Esophagus squamous epithelium (tissue), 5 donors: ENCODE data around the gene PRAME. TPM values are rescaled to one million over a fixed set of nuclear protein-coding genes. Genes with fewer than 3 reads are reported as not detected.

Experiments
- DNase-seq: peaks from one replicate; lab custom pipeline; 2025; lab: John Stamatoyannopoulos, UW
- H3K27ac ChIP-seq, 4 donors: fragments of 200-600 bp; sonication (generic); one replicate each; pipeline ENCODE4 v1.5.1; 2016 to 2019; ENCODE audit warnings: mild to moderate bottlenecking in 1 of 4
- H3K27me3 ChIP-seq, 4 donors: fragments of 200-600 bp; sonication (generic); 1 replicate in 3 of 4; 2 replicates in 1 of 4; pipeline versions ENCODE4 v1.5.1 to v1.6.0; 2017 to 2021; ENCODE audit warnings: antibody characterized with exemption in 1 of 4
- H3K36me3 ChIP-seq, 3 donors: fragments of 200-600 bp; sonication (generic); one replicate each; pipeline ENCODE4 v1.5.1; 2016 to 2019
- H3K4me1 ChIP-seq, 3 donors: fragments of 200-600 bp; sonication (generic); one replicate each; pipeline ENCODE4 v1.5.1; 2017 to 2019
- H3K4me3 ChIP-seq, 4 donors: fragments of 200-600 bp; sonication (generic); 1 replicate in 3 of 4; 2 replicates in 1 of 4; pipeline ENCODE4 v1.5.1; 2016 to 2019; ENCODE audit warnings: mild to moderate bottlenecking in 2 of 4, moderate library complexity in 1 of 4
- H3K9me3 ChIP-seq, 3 donors: fragments of 200-600 bp; sonication (generic); one replicate each; pipeline ENCODE4 v1.5.1; 2016 to 2019
- CTCF ChIP-seq, 6 experiments: fragments of 450-650 bp in 4 of 6; fragments of 200-600 bp in 2 of 6; sonication (generic) in 2 of 6; IDR thresholded peaks; one replicate each; pipeline ENCODE4 v1.5.1; 2016 to 2019; ENCODE audit warnings: antibody characterized with exemption in 6 of 6, mild to moderate bottlenecking in 4 of 6, moderate library complexity in 4 of 6
- POLR2A ChIP-seq, 4 donors: fragments of 450-650 bp; IDR thresholded peaks; one replicate each; pipeline ENCODE4 v1.6.1; 2017; ENCODE audit warnings: antibody characterized with exemption in 4 of 4, mild to moderate bottlenecking in 4 of 4, moderate library complexity in 3 of 4
- WGBS, 2 donors: methylation state at CpG; one replicate each; pipeline ENCODE4 v1.1.5; 2018; 5-methylcytosine and 5-hydroxymethylcytosine counted together
- intact Hi-C: fragments of 100-400 bp; cut with DNase I; formaldehyde crosslinking; loops from one replicate; pipeline ENCODE4 v1.15.0; 2022
- total RNA-seq, 4 donors: library from RNA; depleted of rRNA; stranded (reverse); fragments of >200 nt; gene quantifications; one replicate each; pipeline ENCODE4 v1.1.0, GENCODE V29; 2016
- donor health status: DM: yes; HTN: yes; CAD: no.

PRAME gene
- total RNA-seq, 4 donors from 2014 or later = not detected

- Histone ChIP-seq H3K4me1 (no peaks in the 10 kb centered on the region), H3K36me3 (no peaks in the 10 kb centered on the region), H3K9me3 (no peaks in the 10 kb centered on the region), H3K27ac (no peak overlapping the region), H3K4me3 (no peak overlapping the region), H3K27me3 (peaks cover 0 to 28% (median 0%) of the 10 kb centered on the region in 4 donors)
- no peak for TF ChIP-seq POLR2A (IDR thresholded peaks at IDR 0.05)
- TF ChIP-seq CTCF (IDR thresholded peaks at IDR 0.05) = no peak
- DNase-seq = no peak
- intact Hi-C loops = no loop called here
- 74% methylated on average over 7 of the region's 7 CpGs for WGBS, 2 donors
Measured at GRCh38 chr22:22531770-22532546, 27.1 kb downstream of the PRAME start.

- WGBS, 2 donors = 83 to 100% methylated on average over 2 of the region's 2 CpGs
- Histone ChIP-seq H3K9me3 (no peaks in the 10 kb centered on the region), H3K4me3 (no peak overlapping the region), H3K27ac (no peak overlapping the region), H3K36me3 (no peaks in the 10 kb centered on the region), H3K27me3 (peaks cover 0 to 37% (median 0%) of the 10 kb centered on the region in 4 donors), H3K4me1 (no peaks in the 10 kb centered on the region)
- DNase-seq = no peak
- intact Hi-C loops = no loop called here
- TF ChIP-seq CTCF (IDR thresholded peaks at IDR 0.05) (no peak), POLR2A (IDR thresholded peaks at IDR 0.05) (no peak)
Measured at GRCh38 chr22:22528780-22529179, 30.3 kb downstream of the PRAME start.

GRCh38 chr22:22527312-22527711 lies 31.8 kb downstream of the PRAME start:
- Histone ChIP-seq H3K36me3 (no peaks in the 10 kb centered on the region), H3K4me3 (no peak overlapping the region), H3K27ac (no peak overlapping the region), H3K9me3 (no peaks in the 10 kb centered on the region), H3K27me3 (peaks cover 0 to 33% (median 0%) of the 10 kb centered on the region in 4 donors), H3K4me1 (no peaks in the 10 kb centered on the region)
- TF ChIP-seq POLR2A (IDR thresholded peaks at IDR 0.05) = no peak
- TF ChIP-seq CTCF (IDR thresholded peaks at IDR 0.05) = no peak
- DNase-seq = no peak
- intact Hi-C loops = no loop called here
- WGBS, 2 donors = 65 to 71% methylated on average over 5 of the region's 5 CpGs

- H3K27ac ChIP-seq = no peak overlapping the region
- no peak for TF ChIP-seq POLR2A (IDR thresholded peaks at IDR 0.05)
- no peak for TF ChIP-seq CTCF (IDR thresholded peaks at IDR 0.05)
- H3K4me3 ChIP-seq = no peak overlapping the region
- no peaks in the 10 kb centered on the region for H3K9me3 ChIP-seq
- H3K27me3 ChIP-seq = peaks cover 0 to 41% (median 0%) of the 10 kb centered on the region in 4 donors
- intact Hi-C loops = no loop called here
- no peaks in the 10 kb centered on the region for H3K36me3 ChIP-seq
- H3K4me1 ChIP-seq = no peaks in the 10 kb centered on the region
- 65 to 71% methylated on average over 3 to 4 of the region's 4 CpGs for WGBS, 2 donors
- no peak for DNase-seq
Measured at GRCh38 chr22:22526125-22526912, 32.7 kb downstream of the PRAME start.

- 64 to 66% methylated on average over 6 of the region's 6 CpGs for WGBS, 2 donors
- intact Hi-C loops = no loop called here
- Histone ChIP-seq H3K36me3 (no peaks in the 10 kb centered on the region), H3K9me3 (no peaks in the 10 kb centered on the region), H3K4me3 (no peak overlapping the region), H3K4me1 (peaks cover 0 to 4% (median 0%) of the 10 kb centered on the region in 3 donors), H3K27ac (no peak overlapping the region), H3K27me3 (peaks cover 0 to 39% (median 0%) of the 10 kb centered on the region in 4 donors)
- TF ChIP-seq POLR2A (IDR thresholded peaks at IDR 0.05) (no peak), CTCF (IDR thresholded peaks at IDR 0.05) (no peak)
- no peak for DNase-seq
Measured at GRCh38 chr22:22523494-22523893, 35.6 kb downstream of the PRAME start.
